Measurements from ENCODE around the gene GPSM1. TPM values are rescaled to one million over a fixed set of nuclear protein-coding genes. Genes with fewer than 3 reads are reported as not detected.
"Not testable (repeated sequence)": the region's sequence is repeated elsewhere in the genome, so short reads cannot be mapped to it uniquely, and the experiment has no call there.

Gene GPSM1
- total and polyA plus RNA-seq, 9 of the 15 experiments (the other 6 are each of a cell fraction or from before 2014, with no cell fraction given) = 0.04 to 14.2 (median 3.1) TPM

- Histone ChIP-seq H3K27me3 (ENCODE audit: control insufficient read depth in 2 of 2, insufficient read depth in 2 of 2, low read length in 2 of 2) (peaks cover 19 to 55% of the 10 kb centered on the region in 2 experiments; a peak in 4 of 5 replicates), H3K4me1 (replicated peaks in 1 of 2; ENCODE audit: control insufficient read depth in 2 of 2, insufficient read depth in 2 of 2, low read length in 2 of 2) (peaks cover 0 to 54% of the 10 kb centered on the region in 2 experiments; a peak in 3 of 5 replicates)
- H3K9ac ChIP-seq (ENCODE audit: insufficient read depth in 1 of 2, low read depth in 2 of 2, low read length in 2 of 2); in situ Hi-C loops (cut with MboI); CTCF ChIA-PET (ENCODE audit: low intra/inter-chr PET ratio); H4K20me1 ChIP-seq (replicated peaks; ENCODE audit: control insufficient read depth, insufficient read depth, low read length); H3K36me3 ChIP-seq (ENCODE audit: control insufficient read depth, insufficient read depth, low read length); H3K79me2 ChIP-seq (ENCODE audit: control insufficient read depth, insufficient read depth, low read length); H3K9me1 ChIP-seq (ENCODE audit: control insufficient read depth, insufficient read depth, low read length); DNase-seq (ENCODE audit: extremely low read depth in 1 of 4, low spot score in 3 of 4); H2AFZ ChIP-seq (ENCODE audit: low read depth, low read length); H3K4me2 ChIP-seq (ENCODE audit: insufficient read depth, low read length); intact Hi-C loops (cut with micrococcal nuclease); ATAC-seq; H3K27ac ChIP-seq (ENCODE audit: extremely low read depth, low read depth, low read length); H3K9me3 ChIP-seq (replicated peaks; ENCODE audit: control insufficient read depth, insufficient read depth, low read depth, low read length); FAIRE-seq; H3K4me3 ChIP-seq; BruUV-seq (replicated peaks): not testable (repeated sequence)
- POLR2A ChIA-PET = interaction anchor here (0.9 kb wide), 1 partner anchor 106 kb away, joined by 3 read pairs; no protein-coding TSS in a partner anchor
- peak; percentile 48; the same call in 1 of the 2 replicates for TF ChIP-seq BCOR (IDR thresholded peaks at IDR 0.05)
Observed at GRCh38 chr9:136320972-136321371, 6.4 kb upstream of the GPSM1 start.

- intact Hi-C loops (cut with micrococcal nuclease) = no loop called here
- no TSS peak for BruUV-seq (replicated peaks)
- 34% methylated on average over 19 of the region's 19 CpGs for WGBS (ENCODE audit: insufficient coverage, low coverage, missing lambda C conversion rate)
- ATAC-seq (no peak), FAIRE-seq (no peak), DNase-seq (ENCODE audit: extremely low read depth in 1 of 4, low spot score in 3 of 4) (no peak)
- Histone ChIP-seq H3K27me3 (ENCODE audit: control insufficient read depth in 2 of 2, insufficient read depth in 2 of 2, low read length in 2 of 2) (peaks cover 19 to 49% of the 10 kb centered on the region in 2 experiments; a peak in 4 of 5 replicates), H3K4me2 (ENCODE audit: insufficient read depth, low read length) (no peak overlapping the region), H3K36me3 (ENCODE audit: control insufficient read depth, insufficient read depth, low read length) (no peaks in the 10 kb centered on the region), H4K20me1 (replicated peaks; ENCODE audit: control insufficient read depth, insufficient read depth, low read length) (no peaks in the 10 kb centered on the region; the same call in none of the 2 replicates), H3K4me1 (replicated peaks in 1 of 2; ENCODE audit: control insufficient read depth in 2 of 2, insufficient read depth in 2 of 2, low read length in 2 of 2) (peaks cover 0 to 60% of the 10 kb centered on the region in 2 experiments; a peak in 3 of 5 replicates), H3K9me1 (ENCODE audit: control insufficient read depth, insufficient read depth, low read length) (no peaks in the 10 kb centered on the region), H3K27ac (ENCODE audit: extremely low read depth, low read depth, low read length) (no peak overlapping the region), H3K9ac (ENCODE audit: insufficient read depth in 1 of 2, low read depth in 2 of 2, low read length in 2 of 2) (no peak overlapping the region; a peak in 1 of 4 replicates), H3K4me3 (no peak overlapping the region), H3K9me3 (replicated peaks; ENCODE audit: control insufficient read depth, insufficient read depth, low read depth, low read length) (no peaks in the 10 kb centered on the region; the same call in 1 of the 2 replicates), H3K79me2 (ENCODE audit: control insufficient read depth, insufficient read depth, low read length) (no peaks in the 10 kb centered on the region), H2AFZ (ENCODE audit: low read depth, low read length) (no peak overlapping the region)
- TF ChIP-seq SMAD2 (IDR thresholded peaks at IDR 0.05; ENCODE audit: low read depth, low read length) (no peak), FOXK1 (CRISPR knock-in tag; IDR thresholded peaks at IDR 0.05; ENCODE audit: borderline replicate concordance) (peak; percentile 30; the same call in 1 of the 2 replicates)
- ChIA-PET POLR2A (interaction anchor here (1.4 kb wide), 1 partner anchor 19 kb away, joined by 3 read pairs; no protein-coding TSS in a partner anchor), CTCF (ENCODE audit: low intra/inter-chr PET ratio) (no interaction called here)
- in situ Hi-C loops (cut with MboI) = no loop called here
Observed at GRCh38 chr9:136321561-136321960, 5.8 kb upstream of the GPSM1 start.

Measured in K562 (cell line).